HG02884 (cell line): ENCODE results near the gene USP31.

Experiments
- ATAC-seq: cut with Tn5 transposase; IDR thresholded peaks from one replicate; pipeline ENCODE4 v1.9.1; 2021; ENCODE audit warnings: mild to moderate bottlenecking, moderate library complexity; ENCODE audit not compliant: unreplicated experiment

USP31 gene

DNA sequence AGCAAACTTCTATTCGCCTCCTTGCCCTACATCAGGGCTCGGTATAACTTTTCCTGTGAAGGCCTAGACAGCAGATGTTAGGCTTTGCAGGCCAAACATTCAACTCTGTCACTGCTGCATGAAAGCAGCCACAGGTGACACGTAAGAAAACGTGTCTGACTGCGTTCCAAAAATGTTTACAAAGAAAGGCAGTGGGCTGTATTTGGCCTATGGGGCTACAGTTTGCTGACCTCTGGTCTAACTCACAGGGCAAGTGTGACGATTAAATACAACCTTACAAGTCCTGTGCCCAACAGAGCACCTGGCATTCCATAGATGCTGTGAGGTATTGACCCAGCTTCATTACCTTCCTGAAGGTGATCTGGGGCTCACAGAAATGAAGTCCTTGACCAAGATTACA lies 79.4 kb downstream of the USP31 start:
- ATAC-seq, result no peak

DNA sequence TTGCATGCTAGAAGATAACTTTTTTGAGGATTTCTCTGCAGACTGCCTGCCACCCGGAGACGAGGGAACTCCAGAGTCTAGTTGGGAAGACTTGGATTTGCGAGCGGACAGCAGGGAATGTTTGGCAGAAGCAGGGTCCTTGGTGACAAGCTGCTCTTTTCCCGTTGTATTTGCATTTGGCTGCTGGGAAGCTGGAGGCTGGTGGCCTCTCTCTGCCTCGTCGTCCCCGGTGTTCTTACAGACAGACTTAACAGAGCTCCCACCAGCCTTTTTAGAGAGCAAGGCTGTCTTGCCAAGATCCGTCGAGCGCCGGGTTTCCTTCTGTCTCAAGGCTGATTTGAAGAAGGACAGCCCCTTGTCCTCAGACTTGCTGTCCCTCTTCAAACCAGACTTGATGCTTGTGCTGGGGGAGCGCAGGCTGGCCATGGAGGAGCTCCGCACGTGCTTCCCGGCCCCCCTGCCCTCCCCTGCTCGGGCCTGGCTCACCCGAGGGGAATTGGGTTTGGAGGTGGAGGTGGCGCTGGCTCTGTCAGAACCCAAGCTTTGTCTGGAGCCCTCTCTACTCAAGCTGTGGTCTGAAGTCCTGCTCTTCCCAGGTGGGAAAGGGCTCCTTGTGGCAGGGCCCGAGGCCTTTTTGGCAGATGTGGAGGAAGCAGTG lies 81.0 kb downstream of the USP31 start:
- ATAC-seq, result no peak

DNA sequence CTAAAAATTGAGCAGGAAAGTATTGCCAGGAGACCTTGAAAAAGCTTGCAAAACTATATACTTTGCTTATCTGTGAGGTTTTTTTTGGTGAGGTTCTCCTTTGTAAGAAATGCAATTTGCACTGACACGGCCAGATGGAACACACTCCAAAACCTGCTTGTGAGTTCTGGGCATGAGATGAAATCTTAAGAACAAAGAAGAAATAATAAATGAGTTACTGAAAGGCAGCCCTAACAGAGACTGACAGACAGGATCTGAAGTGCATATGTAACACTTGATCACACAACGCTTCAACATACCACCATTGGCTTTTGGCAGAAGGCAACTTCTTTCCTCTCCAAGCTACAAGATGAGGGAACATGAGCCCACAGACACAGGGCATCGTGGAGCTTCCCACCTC lies 82.6 kb downstream of the USP31 start:
- no peak for ATAC-seq

DNA sequence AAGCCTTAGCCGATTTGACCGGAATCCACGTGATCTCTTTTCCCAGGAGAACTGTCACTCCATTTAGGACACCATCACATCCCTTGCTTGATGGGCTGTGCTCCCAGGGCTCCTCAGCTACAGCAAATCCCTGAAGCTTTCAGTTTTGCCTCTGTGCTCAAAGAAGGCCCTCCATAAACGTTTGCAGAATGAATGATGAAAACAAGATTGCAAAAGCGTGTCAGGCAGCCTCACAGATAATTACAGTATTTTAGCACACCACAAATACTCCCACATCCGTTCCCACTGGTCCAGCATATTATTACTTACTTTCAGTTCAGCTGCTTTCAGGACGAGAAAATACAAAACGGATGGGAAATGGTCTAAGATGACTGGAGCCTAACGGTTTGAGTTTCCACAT lies 84.6 kb downstream of the USP31 start:
- no peak for ATAC-seq

DNA sequence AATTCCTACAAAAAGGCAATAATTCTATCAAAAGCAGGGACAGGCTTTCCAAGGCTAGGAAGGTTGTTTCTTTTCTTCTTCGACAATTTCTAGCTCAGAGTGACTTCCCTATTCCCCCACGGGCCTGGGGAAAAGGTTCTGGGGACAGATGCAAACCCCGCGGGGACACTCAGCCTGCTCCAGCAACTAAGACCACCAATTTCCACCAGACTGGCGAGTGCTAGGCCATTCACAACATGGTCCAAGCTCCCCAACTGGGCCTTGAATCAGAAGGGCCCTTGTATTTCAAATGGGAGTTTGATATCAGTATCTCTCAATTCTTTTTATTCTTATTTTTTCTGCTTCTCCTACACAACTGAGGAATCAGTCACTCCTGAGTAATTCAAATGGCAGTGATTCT lies 86.7 kb downstream of the USP31 start:
- ATAC-seq, result no peak

DNA sequence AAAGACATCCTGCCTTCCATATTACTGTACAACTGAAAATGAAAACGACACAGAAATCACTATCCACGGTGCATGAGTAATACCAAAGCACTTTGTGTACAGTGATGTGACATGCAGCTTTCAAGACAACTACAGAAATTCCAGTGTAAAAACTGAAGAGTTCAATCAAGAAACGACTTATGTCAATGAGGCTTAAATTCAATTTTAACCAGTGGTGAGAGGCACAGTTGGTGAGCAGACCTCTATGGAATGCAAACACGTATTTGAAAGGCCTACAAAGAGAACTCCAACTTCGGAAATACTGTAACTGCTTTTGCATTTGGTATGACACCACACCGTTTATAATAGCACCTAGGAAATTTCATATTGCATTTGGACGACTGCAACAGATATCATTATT lies 87.6 kb downstream of the USP31 start:
- ATAC-seq, result no peak

DNA sequence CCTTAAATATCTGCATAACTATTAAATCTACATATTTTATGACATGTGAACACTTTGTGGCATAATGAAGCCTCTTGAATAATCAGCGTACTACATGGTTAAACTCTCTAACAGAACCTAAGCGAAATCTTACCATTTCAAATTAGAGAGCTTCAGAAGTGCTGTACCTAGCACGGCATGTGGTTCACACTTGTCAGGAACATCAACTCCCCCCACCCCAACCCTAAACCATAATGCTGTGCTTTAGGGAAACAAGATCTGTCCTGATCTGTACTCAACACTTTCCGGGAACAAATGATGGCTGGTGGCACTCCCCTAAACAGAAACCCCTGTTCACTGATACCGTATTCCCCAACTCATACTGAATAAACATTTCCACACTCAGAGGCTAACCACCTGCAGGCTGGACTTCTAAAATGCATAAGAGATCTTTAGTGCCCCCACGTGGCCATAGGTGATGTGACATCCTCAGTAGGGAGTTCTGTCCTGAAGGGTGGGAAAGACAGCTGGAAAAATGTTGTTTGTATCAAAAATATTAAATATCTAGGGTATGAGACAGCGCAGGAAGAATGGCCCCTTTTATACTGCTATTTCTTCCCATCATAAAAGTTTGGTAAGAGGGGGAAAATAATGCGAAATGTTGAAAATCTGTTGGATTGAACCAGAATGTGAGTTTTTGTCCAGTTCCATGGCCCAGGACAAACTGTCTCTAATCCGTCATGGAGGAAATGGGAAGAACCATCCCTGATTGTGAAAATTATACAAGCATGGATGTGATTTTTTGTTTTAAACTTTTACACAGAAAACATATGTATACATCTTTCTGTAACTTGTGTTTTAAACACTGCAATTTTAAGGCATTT lies 88.6 kb downstream of the USP31 start:
- no peak for ATAC-seq

DNA sequence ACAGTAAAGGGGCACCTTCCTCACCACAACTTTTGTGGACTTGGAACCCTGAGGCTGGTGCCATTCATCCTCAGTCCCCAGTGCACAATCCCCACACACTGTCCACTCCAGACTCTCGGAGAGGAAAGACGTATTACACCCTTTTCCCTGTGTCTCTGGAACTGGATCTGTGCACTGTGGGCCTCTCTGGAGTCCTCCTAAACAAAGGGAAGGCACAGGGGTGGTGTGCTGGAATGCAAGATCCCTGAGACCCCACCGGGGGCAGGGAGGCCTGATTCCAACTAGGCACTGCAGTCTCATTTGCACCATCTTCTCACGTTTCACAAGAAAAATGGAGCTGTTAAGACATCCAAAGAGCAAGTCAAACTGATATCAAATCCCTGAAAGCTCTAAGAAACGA lies 89.8 kb downstream of the USP31 start:
- no peak for ATAC-seq

DNA sequence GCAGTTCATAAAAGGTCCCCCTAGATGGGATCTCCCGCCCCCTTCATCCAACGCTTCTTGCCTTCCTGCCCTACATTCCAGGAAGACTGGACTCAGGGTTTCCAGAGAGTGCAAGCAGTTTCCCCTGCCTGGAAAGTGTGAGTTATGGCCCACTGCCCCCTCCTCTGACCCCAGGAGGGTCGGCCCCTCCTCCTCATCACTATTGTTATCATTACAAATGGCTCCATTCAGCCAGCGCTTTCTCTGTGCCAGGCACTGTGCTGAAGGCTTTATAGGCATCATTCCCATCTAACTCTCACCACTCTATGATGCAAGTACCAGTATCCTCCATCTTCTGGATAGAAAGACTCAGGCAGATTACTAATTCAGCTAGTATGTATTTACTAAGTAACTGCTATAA lies 90.7 kb downstream of the USP31 start:
- no peak for ATAC-seq

DNA sequence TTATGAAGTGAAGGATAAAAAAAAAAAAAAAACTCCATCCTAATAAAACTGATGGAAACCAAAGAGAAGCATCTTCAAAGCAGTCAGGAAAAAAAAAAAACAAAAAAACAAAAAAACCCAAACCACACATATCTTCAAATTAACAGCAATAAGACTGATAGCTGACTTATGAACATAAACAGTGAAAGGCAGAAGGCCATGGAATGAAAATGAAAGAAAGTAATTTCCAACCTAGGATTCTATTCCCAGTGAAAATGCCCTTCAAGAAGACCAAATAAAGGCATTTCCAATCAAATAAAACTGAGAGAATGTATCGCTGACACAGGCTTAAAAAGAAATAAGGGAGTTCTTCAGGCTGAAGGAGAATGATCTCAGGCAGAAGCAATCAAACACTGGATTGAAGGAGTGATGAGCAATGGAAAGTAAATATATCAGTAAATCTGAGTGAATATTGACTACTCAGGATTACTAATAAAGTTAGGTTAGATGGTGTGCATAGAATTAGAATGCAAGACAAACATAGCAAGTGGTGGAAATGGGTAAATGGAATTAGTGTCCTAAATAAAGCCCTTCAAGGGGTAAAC lies 92.1 kb downstream of the USP31 start:
- no peak for ATAC-seq

DNA sequence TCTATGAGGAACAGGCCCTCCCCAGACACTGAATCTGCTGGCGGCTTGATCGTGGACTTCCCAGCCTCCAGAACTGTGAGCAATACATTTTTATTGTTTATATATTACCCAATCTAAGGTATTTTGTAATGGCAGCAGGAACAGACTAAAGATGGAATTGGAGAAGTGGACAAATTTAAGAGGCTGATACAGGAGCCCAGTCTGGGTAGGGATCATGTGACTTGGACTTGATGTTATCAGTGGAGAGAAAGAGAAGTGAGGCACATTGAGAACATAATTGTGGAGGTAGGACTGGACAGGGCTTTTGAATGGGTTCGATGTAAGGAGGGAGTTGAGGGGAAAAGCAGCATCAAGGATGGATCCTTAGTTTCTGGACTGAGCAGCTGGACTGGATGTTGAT lies 93.8 kb downstream of the USP31 start:
- ATAC-seq, result no peak

DNA sequence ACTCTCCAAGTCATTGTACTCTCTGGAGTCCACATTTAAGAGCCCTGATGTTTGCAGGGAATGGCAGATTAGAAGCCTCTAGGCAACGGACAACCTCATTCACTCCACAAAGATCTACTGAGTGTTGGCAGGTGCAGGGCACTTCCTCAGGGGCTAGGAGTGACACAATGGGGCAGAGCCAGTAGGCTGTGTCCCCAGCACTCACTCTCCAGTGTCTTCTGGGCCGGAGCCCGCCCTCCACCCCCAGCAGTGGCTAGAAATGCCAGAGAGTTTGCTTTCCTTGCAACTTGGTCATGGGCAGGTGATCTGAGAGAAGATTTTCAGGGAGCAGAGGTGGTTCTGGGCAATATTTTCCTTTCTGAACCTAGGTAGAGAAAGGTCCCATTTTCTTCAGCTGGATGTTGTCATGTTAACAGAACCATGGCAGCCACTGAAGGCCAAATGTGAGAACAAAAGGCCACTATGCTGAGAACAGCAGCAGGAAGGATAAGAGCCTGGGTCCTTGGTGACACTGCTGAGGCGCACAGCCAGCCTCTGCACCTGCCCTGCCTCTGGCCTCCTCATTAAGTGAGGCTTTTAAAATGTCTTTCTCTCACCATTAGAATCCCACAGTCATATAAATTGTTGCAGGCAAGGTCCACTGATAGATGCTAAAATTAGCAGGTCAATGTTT lies 96.2 kb downstream of the USP31 start:
- no peak for ATAC-seq

DNA sequence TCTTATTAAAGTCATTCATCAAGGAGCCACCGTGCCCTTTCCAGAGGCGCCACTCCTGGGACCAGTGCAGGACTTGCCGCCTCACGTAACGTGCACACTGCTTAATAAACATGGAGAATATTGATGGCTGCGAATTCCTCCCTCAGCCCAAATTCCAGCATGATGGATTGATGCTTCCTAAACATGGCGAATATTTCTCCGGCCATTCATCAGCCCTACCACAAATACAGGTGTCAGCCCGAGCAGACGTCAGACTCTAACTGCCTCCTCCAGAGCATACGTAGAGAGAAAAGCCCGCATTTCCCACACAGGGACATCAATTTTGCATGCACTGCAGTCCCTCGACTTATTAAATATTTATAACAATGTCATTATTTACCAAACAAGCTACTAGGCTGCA lies 97.0 kb downstream of the USP31 start:
- ATAC-seq, result no peak

DNA sequence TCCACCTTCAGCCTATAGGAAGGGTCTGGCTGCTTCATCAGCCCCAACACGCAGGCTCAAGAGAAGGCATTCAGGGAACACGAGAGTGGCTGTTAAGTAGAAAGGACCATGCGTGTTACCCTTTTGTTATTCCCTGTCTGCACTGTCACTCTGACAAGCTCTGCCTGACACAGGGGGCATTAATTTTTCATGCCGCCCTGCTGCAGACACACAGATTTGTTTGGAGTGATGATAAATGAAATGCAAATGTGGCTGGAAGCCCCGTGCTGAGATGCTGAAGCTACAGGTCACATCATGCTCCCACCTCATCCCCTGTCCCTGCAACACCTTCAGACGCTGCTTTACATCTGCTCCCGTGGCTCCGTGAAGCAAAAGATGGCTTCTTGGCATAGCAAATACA lies 97.7 kb downstream of the USP31 start:
- no peak for ATAC-seq

DNA sequence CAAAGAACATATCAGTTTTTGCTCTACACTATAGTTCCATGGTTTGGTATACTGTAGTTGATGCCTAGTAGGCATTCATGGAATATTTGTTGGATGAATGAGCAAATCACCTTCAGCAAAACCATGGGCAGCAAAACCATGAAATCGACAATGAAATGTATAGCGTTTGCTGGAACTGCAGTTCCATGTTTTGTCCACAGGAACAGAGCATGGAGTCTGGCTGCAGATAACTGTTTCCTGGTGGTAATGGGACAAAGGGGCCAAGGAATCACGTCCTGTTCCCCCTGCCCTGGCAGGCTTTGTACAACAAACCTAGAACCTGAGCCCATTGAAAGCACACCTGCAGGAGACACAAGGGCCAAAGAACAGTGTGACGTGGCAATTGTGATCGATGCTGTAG lies 101.1 kb downstream of the USP31 start:
- ATAC-seq, result no peak

DNA sequence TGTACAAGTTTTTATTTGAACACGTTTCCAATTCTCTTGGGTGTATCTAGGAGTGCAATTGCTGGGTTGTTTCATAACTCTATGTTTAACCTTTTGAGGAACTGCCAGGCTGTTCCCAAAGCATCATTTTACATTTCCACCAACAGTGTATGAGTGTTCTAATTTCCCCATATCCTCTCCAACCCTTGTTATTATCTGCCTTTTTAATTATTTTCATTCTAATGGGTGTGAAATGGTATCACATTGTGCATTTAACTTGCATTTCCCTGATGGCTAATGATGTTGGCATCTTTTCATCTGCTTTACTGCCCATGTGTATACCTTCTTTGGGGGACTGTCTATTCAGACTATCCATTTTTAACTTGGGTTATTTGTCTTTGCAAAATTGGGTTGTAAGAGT lies 104.2 kb downstream of the USP31 start:
- no peak for ATAC-seq

DNA sequence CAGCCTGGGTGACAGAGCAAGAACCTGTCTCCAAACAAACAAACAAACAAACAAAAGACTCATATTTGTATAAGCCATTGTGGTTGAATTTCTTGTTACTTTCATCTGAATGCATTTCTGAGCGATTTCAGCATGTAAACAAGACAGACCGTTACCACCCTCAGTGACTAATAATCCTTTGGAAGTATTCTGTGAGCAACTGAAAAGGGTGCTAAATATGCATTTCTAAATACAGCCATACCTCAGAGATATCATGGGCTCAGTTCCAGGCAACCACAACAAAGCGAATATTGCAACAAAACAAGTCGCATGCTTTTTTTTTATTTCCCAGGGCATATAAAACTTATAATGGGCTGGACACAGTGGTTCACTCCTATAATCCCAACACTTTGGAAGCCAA lies 109.0 kb downstream of the USP31 start:
- no peak for ATAC-seq

DNA sequence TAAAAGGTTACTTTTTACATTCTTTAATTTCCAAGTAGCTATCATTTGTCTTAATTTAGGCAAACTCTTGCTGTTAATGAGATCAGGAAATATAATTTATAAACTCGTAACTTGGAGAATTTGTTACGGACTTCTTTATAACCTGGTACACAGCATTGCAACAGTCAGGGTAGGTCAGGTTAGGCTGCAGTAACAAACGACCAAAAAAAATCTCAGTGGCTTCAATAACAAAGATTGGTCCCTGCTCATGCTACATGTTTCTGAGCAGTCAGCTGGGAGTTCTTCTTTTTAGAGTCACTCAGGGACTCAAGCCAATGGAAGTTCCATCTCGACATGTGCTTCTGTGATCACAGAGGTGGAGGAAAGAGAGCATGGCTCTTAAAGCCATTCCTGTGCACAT lies 110.1 kb downstream of the USP31 start:
- no peak for ATAC-seq

DNA sequence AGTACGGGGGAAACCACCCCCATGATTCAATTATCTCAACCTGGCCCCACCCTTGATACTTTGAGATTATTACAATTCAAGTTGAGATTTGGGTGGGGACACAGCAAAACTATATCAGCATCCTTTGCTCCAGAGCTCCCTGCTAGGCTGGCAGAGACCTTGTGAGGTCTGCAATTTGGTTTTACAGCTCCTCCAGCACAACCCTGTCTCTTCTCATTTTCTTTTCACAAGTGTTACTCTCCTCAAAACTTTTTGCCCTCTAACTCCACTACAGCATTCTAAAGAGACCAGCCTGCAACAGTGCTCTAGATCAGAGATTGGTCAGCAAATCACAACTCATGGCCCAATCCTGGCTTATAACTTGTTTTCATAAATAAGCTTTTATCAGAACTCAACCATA lies 114.0 kb downstream of the USP31 start:
- ATAC-seq, result no peak

DNA sequence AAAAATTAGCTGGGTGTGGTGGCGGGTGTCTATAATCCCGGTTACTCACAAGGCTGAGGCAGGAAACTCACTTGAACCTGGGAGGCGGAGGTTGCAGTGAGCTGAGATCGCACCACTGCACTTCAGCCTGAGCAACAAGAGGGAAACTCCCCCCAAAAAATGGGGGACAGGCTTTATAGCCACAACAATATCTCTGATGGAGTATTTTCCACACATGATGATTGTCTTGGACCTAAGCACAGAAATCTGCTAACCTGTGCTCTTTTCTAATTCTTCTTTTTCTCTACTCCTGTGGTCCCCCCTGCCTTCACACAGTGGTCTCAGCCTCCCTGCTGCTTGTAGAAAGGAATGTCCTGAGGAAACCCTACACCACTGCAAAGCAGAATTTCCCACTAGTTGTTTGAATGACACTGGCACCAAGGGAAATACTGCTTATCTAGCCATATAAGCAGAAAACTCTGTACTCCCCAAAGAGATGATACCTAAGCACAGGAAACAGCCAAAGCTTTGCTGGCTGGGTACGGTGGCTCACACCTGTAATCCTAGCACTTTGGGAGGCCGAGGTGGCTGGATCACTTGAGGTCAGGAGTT lies 117.6 kb downstream of the USP31 start:
- no peak for ATAC-seq

DNA sequence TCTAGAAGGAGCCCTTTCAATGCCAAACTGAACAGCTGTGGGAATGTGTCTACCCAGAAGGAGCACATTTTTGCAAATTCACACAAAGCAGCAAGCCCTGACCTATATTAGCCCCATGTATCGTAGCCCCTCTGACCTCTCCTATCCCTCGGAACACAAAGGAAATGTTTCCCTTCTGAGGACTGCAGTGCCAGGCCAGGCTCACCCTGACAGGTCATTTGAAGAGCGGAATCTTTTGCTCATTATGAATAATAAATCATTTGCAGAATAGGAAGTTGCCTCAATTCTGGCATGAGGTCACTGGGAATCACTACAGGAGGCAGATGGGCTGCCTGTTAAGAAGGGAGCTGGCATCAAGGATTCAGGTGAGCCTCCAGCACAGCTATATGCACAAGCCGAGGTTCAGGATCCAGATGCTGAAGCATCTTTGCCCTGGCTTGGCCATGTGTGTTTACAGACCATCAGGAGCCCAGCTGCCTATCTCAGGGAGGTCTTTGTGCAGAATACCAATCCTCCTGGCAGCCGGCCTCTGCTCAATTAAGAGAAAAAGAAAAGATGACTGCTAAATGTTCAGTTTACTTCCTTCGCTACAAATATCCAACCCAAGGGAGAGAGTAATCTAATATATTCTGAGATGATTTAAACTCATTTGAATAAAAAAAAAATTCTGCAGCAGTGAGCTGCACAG lies 119.4 kb downstream of the USP31 start:
- ATAC-seq, result no peak
